ENCODE measurements around the gene PI4KB.

DNA sequence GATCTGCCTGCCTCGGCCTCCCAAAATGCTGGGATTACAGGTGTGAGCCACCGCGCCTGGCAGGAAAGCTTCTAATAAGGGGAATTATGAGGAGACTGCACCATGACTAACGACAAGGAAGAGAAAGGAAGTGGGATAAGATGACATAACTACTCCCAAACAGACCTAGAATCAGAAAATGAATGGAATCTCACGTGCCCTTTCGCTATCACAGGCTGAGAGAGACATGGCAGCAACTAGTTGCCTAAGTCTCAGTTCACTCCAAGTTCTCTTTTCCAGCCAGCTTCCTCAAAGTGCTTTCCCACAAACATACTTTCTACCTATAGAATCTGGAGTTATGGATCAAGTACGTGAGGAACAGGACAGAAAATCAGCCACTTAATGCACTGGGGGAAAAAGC lies 2.0 kb downstream of the PI4KB start:
- TF ChIP-seq, protein P1, sequence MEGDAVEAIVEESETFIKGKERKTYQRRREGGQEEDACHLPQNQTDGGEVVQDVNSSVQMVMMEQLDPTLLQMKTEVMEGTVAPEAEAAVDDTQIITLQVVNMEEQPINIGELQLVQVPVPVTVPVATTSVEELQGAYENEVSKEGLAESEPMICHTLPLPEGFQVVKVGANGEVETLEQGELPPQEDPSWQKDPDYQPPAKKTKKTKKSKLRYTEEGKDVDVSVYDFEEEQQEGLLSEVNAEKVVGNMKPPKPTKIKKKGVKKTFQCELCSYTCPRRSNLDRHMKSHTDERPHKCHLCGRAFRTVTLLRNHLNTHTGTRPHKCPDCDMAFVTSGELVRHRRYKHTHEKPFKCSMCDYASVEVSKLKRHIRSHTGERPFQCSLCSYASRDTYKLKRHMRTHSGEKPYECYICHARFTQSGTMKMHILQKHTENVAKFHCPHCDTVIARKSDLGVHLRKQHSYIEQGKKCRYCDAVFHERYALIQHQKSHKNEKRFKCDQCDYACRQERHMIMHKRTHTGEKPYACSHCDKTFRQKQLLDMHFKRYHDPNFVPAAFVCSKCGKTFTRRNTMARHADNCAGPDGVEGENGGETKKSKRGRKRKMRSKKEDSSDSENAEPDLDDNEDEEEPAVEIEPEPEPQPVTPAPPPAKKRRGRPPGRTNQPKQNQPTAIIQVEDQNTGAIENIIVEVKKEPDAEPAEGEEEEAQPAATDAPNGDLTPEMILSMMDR (IDR thresholded peaks at IDR 0.05) = no peak
- no peak for TF ChIP-seq POLR2A (IDR thresholded peaks at IDR 0.05)
